GM21737 (cell line): ENCODE data around the gene SPINK4.

Experiments
- ATAC-seq: cut with Tn5 transposase; IDR thresholded peaks from one replicate; pipeline ENCODE4 v1.9.1; 2021; ENCODE audit warnings: mild to moderate bottlenecking, moderate library complexity; ENCODE audit not compliant: unreplicated experiment

SPINK4 gene

GRCh38 chr9:33256236-33256635 is 16.3 kb downstream of the SPINK4 start:
- no peak for ATAC-seq

- ATAC-seq: no peak
These were observed 17.3 kb downstream of the SPINK4 start for GRCh38 chr9:33257276-33257675.

GRCh38 chr9:33260372-33260771 is 20.4 kb downstream of the SPINK4 start:
- ATAC-seq: no peak

- ATAC-seq: no peak
These were observed 23.4 kb downstream of the SPINK4 start for GRCh38 chr9:33263131-33264002.

- peak; percentile 24 for ATAC-seq
These were observed 24.1 kb downstream of the SPINK4 start for GRCh38 chr9:33264003-33264472.

GRCh38 chr9:33264473-33265177 is 24.7 kb downstream of the SPINK4 start, which contains the start of the genes BAG1 and CHMP5:
TSS of gene BAG1 (minus strand) at chr9:33264708.
TSS of gene CHMP5 (plus strand) at chr9:33265049. CDS start at chr9:33265079, 30 bp downstream.
- ATAC-seq: peak; percentile 80

GRCh38 chr9:33265211-33265865 is 25.4 kb downstream of the SPINK4 start:
- no peak for ATAC-seq

GRCh38 chr9:33267151-33267767 is 27.3 kb downstream of the SPINK4 start:
- ATAC-seq: no peak

- ATAC-seq: no peak
These were observed 30.2 kb downstream of the SPINK4 start for GRCh38 chr9:33270146-33270545.

GRCh38 chr9:33272061-33272460 is 32.1 kb downstream of the SPINK4 start:
- ATAC-seq: no peak

- no peak for ATAC-seq
These were observed 33.5 kb downstream of the SPINK4 start for GRCh38 chr9:33273266-33273971.

GRCh38 chr9:33273972-33274328 is 34.0 kb downstream of the SPINK4 start:
- no peak for ATAC-seq

GRCh38 chr9:33277484-33277883 is 37.5 kb downstream of the SPINK4 start:
- no peak for ATAC-seq

- ATAC-seq: no peak
These were observed 45.5 kb downstream of the SPINK4 start for GRCh38 chr9:33285502-33285901.

GRCh38 chr9:33287087-33287490 is 47.1 kb downstream of the SPINK4 start:
- ATAC-seq: no peak

- no peak for ATAC-seq
These were observed 48.3 kb downstream of the SPINK4 start for GRCh38 chr9:33288235-33288634.

GRCh38 chr9:33288828-33289483 is 49.0 kb downstream of the SPINK4 start:
- no peak for ATAC-seq

GRCh38 chr9:33289496-33289895 is 49.5 kb downstream of the SPINK4 start:
- no peak for ATAC-seq

GRCh38 chr9:33289936-33290246 is 49.9 kb downstream of the SPINK4 start:
- ATAC-seq: peak; percentile 21
